Subcutaneous abdominal adipose tissue (tissue), 5 donors: Measurements from ENCODE around the gene KIAA1328.
"Not testable (repeated sequence)": the region's sequence is repeated elsewhere in the genome, so short reads cannot be mapped to it uniquely, and the experiment has no call there.

Experiments
- H3K27ac ChIP-seq: one replicate; pipeline ENCODE4 v1.7.0; 2013; ENCODE audit warnings: low read depth, mild to moderate bottlenecking, inconsistent platforms, low read length, moderate library complexity
- H3K27me3 ChIP-seq, 5 donors: one replicate each; pipeline ENCODE4 v1.7.0; 2013; ENCODE audit warnings: low read length in 5 of 5, inconsistent platforms in 1 of 5; ENCODE audit not compliant: control insufficient read depth in 5 of 5, insufficient read depth in 4 of 5
- H3K36me3 ChIP-seq, 5 donors: one replicate each; pipeline ENCODE4 v1.7.0; 2013; ENCODE audit warnings: low read length in 5 of 5; ENCODE audit not compliant: control insufficient read depth in 5 of 5, insufficient read depth in 5 of 5
- H3K4me1 ChIP-seq, 5 donors: one replicate each; pipeline ENCODE4 v1.7.0; 2013; ENCODE audit warnings: low read length in 5 of 5, mild to moderate bottlenecking in 3 of 5, moderate library complexity in 1 of 5; ENCODE audit not compliant: control insufficient read depth in 5 of 5, insufficient read depth in 5 of 5
- H3K4me3 ChIP-seq, 5 donors: one replicate each; pipeline ENCODE4 v1.7.0; 2013; ENCODE audit warnings: low read length in 5 of 5, low read depth in 1 of 5
- H3K9ac ChIP-seq, 5 donors: one replicate each; pipeline ENCODE4 v1.7.0; 2013; ENCODE audit warnings: low read length in 5 of 5, mild to moderate bottlenecking in 4 of 5, moderate library complexity in 3 of 5
- H3K9me3 ChIP-seq, 5 donors: one replicate each; pipeline ENCODE4 v1.7.0; 2013; ENCODE audit warnings: low read length in 5 of 5; ENCODE audit not compliant: control insufficient read depth in 5 of 5
- donor health status: healthy.
- donor health status: healthy.
- donor health status: healthy.
- donor health status: healthy.
- donor health status: healthy.

KIAA1328 gene

GRCh38 chr18:36809590-36810381 is 19.1 kb upstream of the KIAA1328 start:
- Histone ChIP-seq H3K4me1 (peaks cover 0 to 38% (median 30%) of the 10 kb centered on the region in 5 donors), H3K4me3 (no peak overlapping the region), H3K36me3 (peaks cover 13 to 32% (median 28%) of the 10 kb centered on the region in 5 donors), H3K9ac (no peak overlapping the region), H3K9me3 (no peaks in the 10 kb centered on the region), H3K27ac (no peak overlapping the region), H3K27me3 (no peaks in the 10 kb centered on the region)

GRCh38 chr18:36811430-36811829 is 17.5 kb upstream of the KIAA1328 start:
- Histone ChIP-seq H3K4me3 (no peak overlapping the region), H3K9ac (peak overlapping the region in 4 of 5 donors; percentile 19 to 54 (median 28)), H3K9me3 (no peaks in the 10 kb centered on the region), H3K36me3 (peaks cover 0 to 21% (median 16%) of the 10 kb centered on the region in 5 donors), H3K27ac (peak overlapping the region; percentile 88), H3K27me3 (no peaks in the 10 kb centered on the region), H3K4me1 (peaks cover 0 to 38% (median 30%) of the 10 kb centered on the region in 5 donors)

DNA sequence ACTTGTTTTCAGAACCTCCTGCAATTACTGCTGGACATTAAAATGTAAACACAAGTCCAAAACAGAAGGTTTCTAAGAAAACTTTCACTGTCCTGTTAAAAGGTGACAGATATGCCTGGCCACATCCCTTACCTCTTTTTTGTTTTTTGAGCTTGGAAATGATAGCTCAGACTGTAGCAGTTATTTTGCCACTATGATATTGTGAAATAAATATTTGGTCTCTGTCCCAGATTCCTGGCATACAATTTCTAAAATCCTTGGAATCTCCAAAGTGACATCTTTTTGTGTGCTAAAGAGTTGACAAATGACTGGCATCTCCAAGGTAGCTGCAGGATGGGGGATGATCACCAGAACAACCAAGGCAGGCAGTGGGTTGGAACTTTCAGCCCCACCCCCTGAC is 17.0 kb upstream of the KIAA1328 start:
- peak overlapping the region in 4 of 5 donors; percentile 19 to 54 (median 28) for H3K9ac ChIP-seq
- peaks cover 0 to 21% (median 17%) of the 10 kb centered on the region in 5 donors for H3K36me3 ChIP-seq
- no peaks in the 10 kb centered on the region for H3K9me3 ChIP-seq
- peak overlapping the region; percentile 88 for H3K27ac ChIP-seq
- H3K4me1 ChIP-seq: peaks cover 0 to 38% (median 30%) of the 10 kb centered on the region in 5 donors
- H3K27me3 ChIP-seq: no peaks in the 10 kb centered on the region
- no peak overlapping the region for H3K4me3 ChIP-seq

DNA sequence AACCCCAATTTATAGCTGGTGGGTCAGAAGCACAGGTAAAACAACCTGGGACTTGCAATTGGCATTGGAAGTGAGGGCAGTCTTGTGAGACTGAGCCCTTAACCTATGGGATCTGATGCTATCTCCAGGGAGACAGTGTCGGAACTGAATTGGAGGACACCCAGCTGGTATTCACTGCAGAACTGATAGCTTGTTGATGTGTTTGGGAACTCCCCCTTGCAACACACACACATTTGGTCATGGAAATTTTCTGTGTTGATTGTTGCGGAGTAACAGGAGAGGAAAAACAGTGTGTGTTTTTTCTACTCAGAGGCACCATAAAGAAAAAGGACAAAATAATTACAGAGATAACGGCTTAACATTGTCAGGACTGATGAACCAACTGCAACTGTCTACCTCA is 16.2 kb upstream of the KIAA1328 start:
- H3K4me3 ChIP-seq: no peak overlapping the region
- peak overlapping the region; percentile 88 for H3K27ac ChIP-seq
- H3K4me1 ChIP-seq: peaks cover 0 to 38% (median 30%) of the 10 kb centered on the region in 5 donors
- H3K27me3 ChIP-seq: no peaks in the 10 kb centered on the region
- H3K36me3 ChIP-seq: peaks cover under 1 to 21% (median 16%) of the 10 kb centered on the region in 5 donors
- peak overlapping the region in 1 of 5 donors; percentile 51 for H3K9ac ChIP-seq
- no peaks in the 10 kb centered on the region for H3K9me3 ChIP-seq

GRCh38 chr18:36813101-36813775 is 15.7 kb upstream of the KIAA1328 start:
- H3K4me1 ChIP-seq: peaks cover 0 to 38% (median 30%) of the 10 kb centered on the region in 5 donors
- H3K9ac ChIP-seq: peak overlapping the region in 2 of 5 donors; percentile 14 to 51
- H3K27me3 ChIP-seq: no peaks in the 10 kb centered on the region
- H3K27ac ChIP-seq: peak overlapping the region; percentile 88
- H3K4me3 ChIP-seq: no peak overlapping the region
- no peaks in the 10 kb centered on the region for H3K9me3 ChIP-seq
- H3K36me3 ChIP-seq: peaks cover 3 to 22% (median 16%) of the 10 kb centered on the region in 5 donors

DNA sequence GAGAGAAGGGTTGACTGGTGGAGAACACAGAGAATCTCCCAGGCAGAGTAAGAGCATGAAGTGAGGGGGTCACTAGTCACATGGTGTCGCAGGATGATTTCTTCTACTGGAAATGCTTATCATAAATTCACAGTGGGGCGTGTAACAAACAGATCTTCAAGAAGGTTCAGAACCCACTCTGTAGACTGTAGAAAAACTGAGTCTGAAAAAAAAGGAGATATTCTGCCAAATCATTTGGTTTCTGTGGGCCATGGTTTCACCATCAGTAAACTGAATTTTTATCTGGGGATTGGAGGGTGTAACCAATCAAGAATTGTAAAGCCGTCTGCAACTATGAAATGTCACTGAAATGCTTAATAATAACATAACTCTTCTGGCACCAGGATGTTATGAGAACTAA is 15.1 kb upstream of the KIAA1328 start:
- peaks cover 9 to 28% (median 22%) of the 10 kb centered on the region in 5 donors for H3K36me3 ChIP-seq
- peaks cover 0 to 38% (median 30%) of the 10 kb centered on the region in 5 donors for H3K4me1 ChIP-seq
- H3K27ac ChIP-seq: peak overlapping the region; percentile 88

DNA sequence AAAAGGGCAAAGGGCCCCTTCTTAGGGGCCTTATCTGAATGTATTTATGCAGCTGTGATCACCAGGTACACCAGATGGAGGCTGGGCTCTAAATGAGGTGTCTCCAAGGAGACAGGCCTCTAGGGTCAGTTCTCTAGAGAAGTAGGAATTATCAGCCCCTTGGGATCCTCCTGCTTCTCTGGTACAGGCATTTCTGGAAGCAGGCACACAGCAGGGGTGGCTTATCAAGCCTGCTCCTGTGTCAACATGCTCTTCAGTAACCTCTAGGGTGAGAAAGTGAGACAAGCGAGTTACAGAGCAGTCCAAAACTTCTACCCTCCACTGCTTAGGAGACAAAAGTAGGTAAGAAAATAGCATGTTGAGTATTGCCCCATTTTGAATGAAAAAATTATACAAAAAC is 13.9 kb upstream of the KIAA1328 start:
- Histone ChIP-seq H3K36me3 (peaks cover 9 to 30% (median 22%) of the 10 kb centered on the region in 5 donors), H3K4me1 (peaks cover 0 to 38% (median 28%) of the 10 kb centered on the region in 5 donors), H3K9me3 (no peaks in the 10 kb centered on the region), H3K9ac (no peak overlapping the region), H3K27ac (no peak overlapping the region), H3K4me3 (no peak overlapping the region), H3K27me3 (no peaks in the 10 kb centered on the region)

More for the DNA sequence above, 15.1 kb upstream of the KIAA1328 start:
- Histone ChIP-seq H3K27me3 (no peaks in the 10 kb centered on the region), H3K4me3 (no peak overlapping the region), H3K9ac (peak overlapping the region in 2 of 5 donors; percentile 14 to 37), H3K9me3 (no peaks in the 10 kb centered on the region)

- not testable (repeated sequence) for H3K27me3 ChIP-seq, H3K9me3 ChIP-seq, H3K4me3 ChIP-seq, H3K9ac ChIP-seq, H3K27ac ChIP-seq
- H3K36me3 ChIP-seq: peaks cover 9 to 30% (median 19%) of the 10 kb centered on the region in 5 donors
- peaks cover 0 to 29% (median 23%) of the 10 kb centered on the region in 5 donors for H3K4me1 ChIP-seq
Measured at GRCh38 chr18:36816096-36816495, 12.8 kb upstream of the KIAA1328 start.

DNA sequence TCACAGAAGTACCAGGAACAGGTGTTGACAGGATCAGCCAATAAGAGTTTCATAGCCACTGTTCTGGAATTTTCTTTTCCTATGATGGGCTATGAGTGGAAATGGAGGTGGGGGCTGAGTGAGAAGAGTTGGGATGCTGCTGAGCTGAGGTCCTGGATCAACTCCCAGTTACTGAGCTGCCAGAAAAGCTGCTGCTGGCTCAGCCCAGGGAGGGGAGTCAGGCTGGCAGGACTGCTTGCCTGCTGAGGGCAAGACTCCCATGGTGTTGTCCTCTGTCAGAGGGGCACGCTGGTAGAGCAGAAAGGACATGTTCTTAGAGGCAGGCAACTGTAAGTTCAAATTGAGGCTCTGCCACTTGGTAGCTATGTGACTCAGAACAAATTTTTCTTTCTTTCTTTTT is 11.9 kb upstream of the KIAA1328 start:
- peaks cover 0 to 20% (median 16%) of the 10 kb centered on the region in 5 donors for H3K4me1 ChIP-seq
- no peaks in the 10 kb centered on the region for H3K9me3 ChIP-seq
- H3K9ac ChIP-seq: no peak overlapping the region
- H3K4me3 ChIP-seq: no peak overlapping the region
- H3K36me3 ChIP-seq: peaks cover 9 to 30% (median 19%) of the 10 kb centered on the region in 5 donors
- H3K27me3 ChIP-seq: no peaks in the 10 kb centered on the region
- H3K27ac ChIP-seq: no peak overlapping the region

DNA sequence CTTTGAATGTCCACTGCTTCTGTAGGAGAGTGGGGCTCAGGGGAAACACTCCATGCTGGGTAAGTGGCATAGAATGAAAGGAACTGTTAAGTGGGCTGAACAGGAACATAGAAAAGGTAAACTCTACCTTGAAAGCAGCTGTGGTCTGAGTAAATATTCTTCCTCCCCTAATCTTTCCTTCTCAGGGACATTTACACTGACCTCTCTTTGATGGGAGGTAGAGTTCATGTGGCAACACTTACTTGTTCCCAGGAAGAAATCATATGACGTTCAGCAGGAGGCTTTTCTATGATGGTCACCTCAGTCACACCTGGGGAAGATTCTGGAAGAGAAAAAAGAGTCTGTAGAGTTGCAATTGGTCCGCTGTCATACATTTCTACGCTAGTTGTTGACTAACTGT is 10.3 kb upstream of the KIAA1328 start:
- no peak overlapping the region for H3K9ac ChIP-seq
- peaks cover 0 to 4% (median 1%) of the 10 kb centered on the region in 5 donors for H3K4me1 ChIP-seq
- H3K36me3 ChIP-seq: peaks cover 11 to 32% (median 19%) of the 10 kb centered on the region in 5 donors
- no peaks in the 10 kb centered on the region for H3K27me3 ChIP-seq
- H3K27ac ChIP-seq: no peak overlapping the region
- H3K9me3 ChIP-seq: no peaks in the 10 kb centered on the region
- no peak overlapping the region for H3K4me3 ChIP-seq
